ENCODE results near the gene GOLGA2. TPM values are rescaled to one million over a fixed set of nuclear protein-coding genes. Genes with fewer than 3 reads are reported as not detected.

The GOLGA2 gene
- polyA plus RNA-seq, 1 of the 3 experiments (the other 2 are of a cell fraction) = 103 TPM

GRCh38 chr9:128309551-128309950 lies 33.7 kb upstream of the GOLGA2 start:
- no peak overlapping the region for H3K9ac ChIP-seq
- H4K20me1 ChIP-seq (ENCODE audit: insufficient read depth) = no peaks in the 10 kb centered on the region
- no peak for TF ChIP-seq RAD21 (IDR thresholded peaks at IDR 0.05; ENCODE audit: low read length)
- no peak for TF ChIP-seq USF1 (IDR thresholded peaks at IDR 0.05; ENCODE audit: borderline replicate concordance, low read depth)
- TF ChIP-seq TCF12 (IDR thresholded peaks at IDR 0.05) = no peak
- no peak for TF ChIP-seq TAF1 (IDR thresholded peaks at IDR 0.05; ENCODE audit: borderline replicate concordance, low read depth, low read length)
- no peak for TF ChIP-seq POLR2AphosphoS5 (IDR thresholded peaks at IDR 0.05; ENCODE audit: low read depth, low read length)
- TF ChIP-seq FOSL2 (IDR thresholded peaks at IDR 0.05; ENCODE audit: borderline replicate concordance, low read depth) = no peak
- TF ChIP-seq TEAD4 (IDR thresholded peaks at IDR 0.05; ENCODE audit: borderline replicate concordance, insufficient read depth) = no peak
- no peak for TF ChIP-seq ELF1 (IDR thresholded peaks at IDR 0.05)
- no peak for TF ChIP-seq MXI1 (IDR thresholded peaks at IDR 0.05; ENCODE audit: low read depth, low read length)
- TF ChIP-seq CHD2 (IDR thresholded peaks at IDR 0.05; ENCODE audit: low read length, partially characterized antibody) = no peak
- no peak for TF ChIP-seq RCOR1 (IDR thresholded peaks at IDR 0.05; ENCODE audit: low read length)
- TF ChIP-seq ZBTB33 (IDR thresholded peaks at IDR 0.05; ENCODE audit: borderline replicate concordance, low read depth) = no peak
- no peak for TF ChIP-seq NRF1 (IDR thresholded peaks at IDR 0.05; ENCODE audit: low read depth, low read length)
- TF ChIP-seq EP300 (IDR thresholded peaks at IDR 0.05; ENCODE audit: borderline replicate concordance in 1 of 2, low read depth in 1 of 2, low read length in 1 of 2) = no peak
- TF ChIP-seq CTCF (IDR thresholded peaks at IDR 0.05) = no peak
- no peak for TF ChIP-seq USF2 (IDR thresholded peaks at IDR 0.05; ENCODE audit: borderline replicate concordance, low read depth, low read length)
- no peak for TF ChIP-seq RXRA (IDR thresholded peaks at IDR 0.05; ENCODE audit: borderline replicate concordance, low read depth)
- TF ChIP-seq SMC3 (IDR thresholded peaks at IDR 0.05; ENCODE audit: low read depth, low read length) = no peak
- TF ChIP-seq RFX5 (IDR thresholded peaks at IDR 0.05; ENCODE audit: low read length) = no peak
- no peaks in the 10 kb centered on the region for H3K9me3 ChIP-seq
- H3K27me3 ChIP-seq (ENCODE audit: insufficient read depth) = no peaks in the 10 kb centered on the region
- no peaks in the 10 kb centered on the region for H3K79me2 ChIP-seq (ENCODE audit: insufficient read depth)
- H3K9me2 ChIP-seq = no peaks in the 10 kb centered on the region
- CTCF ChIA-PET = interaction anchor here (1.3 to 3.2 kb wide), 4 partner anchors 12 to 112 kb away, joined by 4 to 19 read pairs (median 6); partner anchors contain the start of gene TRUB2
- H3K36me3 ChIP-seq (replicated peaks in 1 of 2; ENCODE audit: control insufficient read depth in 1 of 2, insufficient read depth in 2 of 2, low read length in 1 of 2) = peaks cover 26 to 37% of the 10 kb centered on the region in 2 experiments
- H3K4me2 ChIP-seq = no peak overlapping the region
- H3K27ac ChIP-seq (ENCODE audit: low read depth in 2 of 2, low read length in 1 of 2) = no peak overlapping the region
- POLR2A ChIA-PET = interaction anchor here (0.7 to 1.5 kb wide), 3 partner anchors 9 to 12 kb away, joined by 3 to 4 read pairs (median 4); no protein-coding TSS in a partner anchor
- H3K4me1 ChIP-seq (ENCODE audit: control insufficient read depth in 1 of 2, insufficient read depth in 2 of 2, low read depth in 1 of 2, low read length in 1 of 2) = peaks cover 0 to 12% of the 10 kb centered on the region in 2 experiments; a peak in 1 of 4 replicates
- H2AFZ ChIP-seq (ENCODE audit: low read depth) = no peak overlapping the region
- WGBS (ENCODE audit: low lambda C conversion rate) = 89% methylated on average over 3 of the region's 16 CpGs
- H3K4me3 ChIP-seq (ENCODE audit: low read depth in 2 of 2, low read length in 1 of 2) = no peak overlapping the region
- H3F3A ChIP-seq (replicated peaks; ENCODE audit: insufficient read depth) = peaks cover 43% of the 10 kb centered on the region
- DNase-seq = no peak
